Lung microvascular endothelial cell (primary cell): ENCODE measurements around the gene PPFIBP2. TPM values are rescaled to one million over a fixed set of nuclear protein-coding genes. Genes with fewer than 3 reads are reported as not detected.
A peak's percentile ranks its signal among the peaks of the same experiment; 100 is the strongest.

Experiments used
- DNase-seq, 2 donors: peaks; one replicate each; pipeline versions ENCODE4 v3.0.0 to v3.0.0-alpha.2; 2010; ENCODE audit warnings: low read depth in 2 of 2
- total RNA-seq: library from RNA; depleted of rRNA; stranded (reverse); fragments of >200 nt; gene quantifications from 2 replicates; pipeline ENCODE4 v1.2.1, GENCODE V29; 2014

The PPFIBP2 gene
- total RNA-seq, 1 donor from 2014 or later = 5.2 TPM

DNA sequence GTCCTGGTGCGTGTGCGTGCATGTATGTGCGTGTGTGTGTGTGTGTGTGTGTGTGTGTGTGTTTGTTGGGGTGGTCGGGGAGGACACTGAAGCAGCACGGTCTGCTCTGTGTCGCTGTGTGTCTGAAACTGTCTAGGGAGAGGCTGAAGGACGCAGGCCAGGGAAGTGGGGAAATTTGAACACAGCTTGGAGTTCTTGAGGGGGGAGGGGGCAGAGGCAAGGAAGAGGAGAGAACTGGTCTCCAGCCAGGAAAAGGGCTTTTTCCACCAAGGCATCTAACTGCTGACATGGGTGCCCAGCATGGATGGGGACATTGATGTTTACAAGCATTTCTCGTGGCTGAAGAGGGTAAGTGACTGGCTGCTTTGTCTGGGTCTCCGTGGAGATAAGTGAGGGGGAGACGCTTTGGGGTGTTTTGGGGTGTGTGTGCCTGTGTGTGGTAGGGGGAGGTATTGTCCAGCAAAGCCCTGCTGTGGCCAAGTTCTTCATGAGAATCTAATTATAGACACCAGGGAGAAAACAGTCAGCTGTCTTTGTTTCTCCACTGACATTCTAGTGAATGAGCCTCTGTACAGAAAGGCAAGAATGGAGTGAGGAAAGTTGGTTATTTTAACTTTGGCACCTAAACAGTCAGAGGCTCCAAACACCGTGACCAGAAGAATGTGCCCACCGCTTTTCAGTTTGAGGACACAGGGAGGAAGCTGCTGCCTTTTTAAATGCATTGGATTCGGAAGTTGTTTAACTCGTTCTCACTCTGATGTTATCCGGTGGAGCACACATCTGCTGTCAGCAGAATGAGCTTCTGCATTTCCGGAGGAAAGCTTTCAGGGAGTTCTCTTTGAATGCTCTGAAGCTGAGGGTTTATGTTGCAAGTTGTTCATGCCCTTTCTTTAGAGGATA is 63.7 kb downstream of the PPFIBP2 start:
- DNase-seq = peak; percentile 56 to 58

DNA sequence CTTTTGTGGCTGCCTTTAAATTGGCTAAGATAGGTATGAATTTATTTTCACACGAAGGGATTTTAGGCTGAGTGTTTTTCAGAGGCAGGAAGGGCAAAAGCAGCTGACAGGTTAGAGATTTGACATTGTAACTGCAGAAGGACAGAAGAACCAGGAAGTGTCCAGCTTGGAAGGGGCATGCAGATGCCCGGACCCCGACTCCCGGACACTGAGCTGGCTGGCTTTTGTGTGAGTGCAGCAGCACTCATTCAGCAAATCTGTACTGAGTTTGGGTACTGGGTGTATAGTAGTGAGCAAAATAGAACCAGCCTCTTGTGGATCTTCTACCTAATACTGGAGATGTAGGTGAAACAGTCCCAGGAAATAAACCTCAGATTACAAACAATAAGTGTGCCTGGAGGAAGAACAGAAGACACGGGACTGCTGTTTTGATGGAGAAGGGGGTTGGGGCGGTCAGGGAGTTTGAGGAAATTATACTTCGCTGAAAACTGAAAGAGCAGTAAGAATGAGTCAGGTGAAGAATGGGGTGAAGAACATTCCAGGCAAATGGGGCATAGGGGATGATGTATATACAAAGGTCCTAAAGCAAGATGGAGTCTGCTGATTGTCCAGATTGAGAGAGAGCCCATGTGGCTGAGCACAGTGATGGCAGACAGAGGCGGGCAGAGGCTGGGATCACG is 64.6 kb downstream of the PPFIBP2 start:
- no peak for DNase-seq

DNA sequence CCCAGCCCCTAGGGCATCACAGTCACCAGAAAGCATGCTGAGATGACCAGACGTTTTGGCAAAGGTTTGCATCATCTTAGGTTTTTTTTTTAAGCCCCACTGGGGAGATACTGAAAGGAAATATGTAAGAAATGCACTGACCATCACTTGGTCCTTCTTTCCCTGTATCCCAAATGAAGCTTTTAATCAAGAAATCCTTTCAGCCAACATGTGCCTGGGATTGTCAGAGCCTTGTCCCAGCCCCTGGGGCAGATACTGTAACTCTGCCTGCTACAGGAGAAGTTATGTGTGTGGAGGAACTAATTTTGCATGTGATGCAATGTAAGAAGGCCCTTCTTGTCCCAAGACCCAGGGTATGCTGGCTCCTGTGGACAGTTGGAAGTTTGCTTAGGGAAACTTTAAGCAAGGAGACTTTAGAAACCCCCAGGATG is 65.6 kb downstream of the PPFIBP2 start:
- DNase-seq = no peak

DNA sequence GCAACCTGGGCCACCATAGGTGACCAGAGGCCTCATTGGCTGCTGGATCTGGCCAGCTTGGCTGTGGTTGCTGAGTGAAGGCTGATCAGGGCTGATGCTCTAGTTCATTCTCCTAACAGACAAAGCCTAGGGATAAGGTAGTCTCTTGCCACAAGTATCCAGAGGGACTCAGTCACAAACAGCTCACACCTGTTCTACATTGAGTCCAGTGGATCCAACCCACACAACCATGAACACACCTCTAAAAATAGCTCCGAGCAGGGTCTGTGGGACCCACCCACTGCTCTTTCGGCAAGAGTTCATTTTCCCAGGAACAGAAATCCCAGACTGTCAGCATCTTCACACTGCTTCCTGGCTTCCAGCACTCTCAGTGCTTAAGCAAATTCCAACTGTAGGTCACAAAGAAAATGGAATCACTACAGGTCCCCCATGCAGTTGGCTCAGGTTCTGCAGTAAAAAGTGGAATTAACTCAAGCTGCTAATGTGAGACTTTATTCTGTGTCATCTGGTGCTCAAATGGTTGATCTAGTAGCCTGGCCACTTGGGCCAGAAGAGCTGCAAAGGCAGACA is 67.3 kb downstream of the PPFIBP2 start:
- no peak for DNase-seq

DNA sequence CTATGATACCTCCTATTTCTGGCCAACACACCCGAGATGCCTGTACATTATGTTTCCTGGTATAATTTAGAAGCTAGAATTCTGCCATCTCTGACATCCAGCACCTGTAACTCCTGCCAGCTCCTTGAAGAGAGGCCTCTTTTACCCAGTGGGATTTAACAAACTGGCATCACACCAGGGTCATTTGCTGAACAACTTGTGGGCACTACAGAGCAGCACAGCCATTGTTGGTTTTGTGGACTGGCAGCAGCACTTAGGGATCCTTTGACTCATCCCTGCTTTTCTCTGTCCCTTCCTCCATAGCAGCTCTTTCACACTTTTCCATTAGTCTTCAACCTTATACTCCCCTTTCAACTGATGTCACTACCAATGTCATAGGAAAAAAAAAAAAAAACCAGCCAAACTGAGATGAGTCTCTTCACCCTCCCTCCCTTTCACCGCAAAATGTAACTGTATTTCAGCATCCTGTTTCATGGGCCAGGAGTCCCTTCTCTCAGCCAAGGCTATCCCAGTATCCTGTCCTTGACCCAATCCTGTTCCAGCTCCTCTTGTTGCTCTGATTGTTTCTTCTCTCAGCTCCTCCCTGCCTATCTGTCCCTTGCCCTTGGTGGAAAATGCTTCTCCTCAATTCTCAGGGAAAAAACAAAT is 68.7 kb downstream of the PPFIBP2 start:
- DNase-seq = no peak

DNA sequence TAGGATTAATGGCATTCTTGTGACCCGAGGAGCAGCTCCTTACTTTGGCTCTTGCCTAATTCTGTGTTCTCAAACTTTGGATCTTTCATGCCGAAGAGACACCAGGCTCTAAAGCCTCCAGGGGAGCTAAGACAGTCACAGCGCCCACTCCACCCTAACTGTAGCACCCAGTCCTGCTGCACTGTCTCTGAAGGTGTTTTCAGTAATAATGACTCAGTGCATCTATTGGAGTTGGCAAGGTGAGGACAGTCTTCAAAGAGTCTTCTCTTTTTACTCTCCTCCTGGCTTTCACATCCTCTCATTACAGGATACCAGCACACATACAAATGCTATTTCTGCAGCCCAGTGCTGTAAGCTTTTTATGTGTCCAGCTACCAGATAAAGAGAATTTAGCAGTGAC is 69.4 kb downstream of the PPFIBP2 start:
- DNase-seq = no peak

DNA sequence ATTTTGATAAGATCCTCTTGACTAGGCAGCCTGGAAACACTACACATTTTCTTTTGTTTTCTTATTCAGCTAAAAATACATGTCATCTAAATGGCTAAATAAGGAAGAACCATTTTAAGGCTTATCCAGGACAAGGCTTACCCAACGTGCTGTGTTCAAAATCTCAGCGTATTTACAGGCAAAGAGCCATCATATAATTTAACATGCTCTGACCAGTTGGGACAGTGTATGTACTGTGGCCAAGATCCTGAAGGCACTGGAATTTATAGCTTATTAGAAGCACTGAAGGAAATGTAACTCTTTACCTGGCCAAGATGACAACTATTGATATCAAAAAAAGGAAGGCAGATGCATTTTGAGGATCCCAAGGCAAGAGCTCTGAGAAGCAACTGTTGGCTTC is 71.1 kb downstream of the PPFIBP2 start:
- no peak for DNase-seq

DNA sequence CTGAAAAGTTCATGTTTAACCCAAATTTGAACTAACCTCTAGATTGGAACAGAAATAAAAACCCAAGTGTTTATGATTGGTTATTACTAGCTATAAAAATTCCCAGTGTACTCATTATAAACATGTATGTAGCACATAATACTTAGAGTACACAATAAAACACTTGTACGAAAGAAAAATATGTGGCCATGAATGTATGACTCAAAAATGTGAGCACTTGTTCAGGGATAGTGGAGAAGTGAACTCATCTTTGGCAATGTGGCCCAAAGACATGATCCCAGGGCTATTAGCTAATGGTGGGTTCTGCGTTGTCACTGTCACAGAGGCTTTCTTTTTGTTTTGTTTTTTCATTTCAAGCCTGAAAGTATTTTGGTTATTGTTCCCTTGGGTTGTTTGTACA is 72.0 kb downstream of the PPFIBP2 start:
- DNase-seq = no peak

DNA sequence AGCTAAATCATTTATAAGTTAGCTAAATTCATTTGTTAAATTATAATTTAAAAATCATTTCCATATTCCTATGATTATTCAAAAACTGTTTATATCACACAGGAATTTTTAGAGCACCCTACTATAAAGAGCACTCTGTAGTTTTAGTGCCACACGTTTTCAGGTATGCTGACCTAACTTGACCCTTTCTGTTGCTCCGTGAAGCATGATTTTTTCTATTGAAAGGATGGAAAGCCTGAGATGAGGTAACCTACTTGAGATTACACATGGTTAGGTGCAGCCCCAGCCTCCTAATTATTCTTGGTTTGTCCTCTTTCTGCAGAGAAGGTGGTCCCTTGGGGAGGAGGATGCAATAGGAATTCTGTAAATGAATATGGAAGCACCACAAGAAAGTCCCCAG is 72.6 kb downstream of the PPFIBP2 start:
- DNase-seq = no peak

DNA sequence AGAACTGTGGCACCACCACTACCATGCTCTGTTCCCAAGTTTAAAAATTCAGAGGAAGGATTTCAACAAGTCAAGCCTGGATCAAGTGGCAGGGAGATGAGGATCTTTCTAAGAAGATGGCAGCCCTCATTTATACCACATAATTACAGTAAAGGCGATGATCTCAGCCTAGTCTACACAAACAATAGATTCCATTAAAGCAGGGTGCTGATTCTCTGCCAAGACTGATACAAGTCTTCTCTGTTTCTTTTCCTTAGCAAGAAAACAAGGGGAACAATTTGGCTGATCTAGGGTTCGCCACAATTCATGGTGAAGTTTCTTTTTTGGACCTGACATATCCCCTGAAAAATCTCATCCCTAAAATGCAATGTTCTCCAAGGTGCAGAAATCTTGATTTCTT is 73.9 kb downstream of the PPFIBP2 start:
- no peak for DNase-seq

DNA sequence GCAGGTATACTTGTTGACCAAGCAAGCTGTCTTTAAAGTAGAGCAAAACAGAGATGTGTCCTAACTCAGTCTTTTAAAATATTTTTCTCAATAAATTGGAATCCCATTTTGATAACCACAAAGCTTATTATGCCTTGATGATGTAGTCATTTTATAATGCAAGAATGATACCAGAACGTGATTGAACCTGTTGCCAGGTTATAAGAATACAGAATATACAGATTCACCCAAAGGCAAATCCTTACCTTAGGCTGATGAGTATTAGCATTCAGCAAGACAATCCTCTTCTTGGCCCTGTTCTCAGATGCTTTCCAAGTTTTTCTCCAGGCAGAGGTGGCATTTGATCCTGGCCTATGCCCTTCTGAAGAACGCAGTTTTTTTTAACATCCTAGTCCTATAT is 76.1 kb downstream of the PPFIBP2 start:
- no peak for DNase-seq

DNA sequence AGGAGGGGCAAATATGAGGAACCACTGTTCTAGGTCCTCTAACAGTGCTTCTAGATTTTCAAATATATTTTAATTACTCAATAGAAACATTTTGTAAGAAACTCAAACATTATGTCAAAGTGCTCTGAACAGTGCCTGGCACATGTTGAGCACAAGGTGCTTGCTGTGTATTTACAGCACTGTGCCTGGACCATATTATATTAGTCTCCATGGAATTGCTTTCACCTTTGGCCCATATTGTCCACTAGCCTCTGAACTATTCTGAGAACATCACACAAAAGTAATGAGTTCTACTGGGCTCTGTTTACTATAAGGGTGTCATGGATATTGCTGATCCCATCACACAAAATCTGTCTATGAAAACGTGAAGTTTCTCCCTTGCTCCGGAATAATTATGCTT is 76.7 kb downstream of the PPFIBP2 start:
- DNase-seq = no peak

DNA sequence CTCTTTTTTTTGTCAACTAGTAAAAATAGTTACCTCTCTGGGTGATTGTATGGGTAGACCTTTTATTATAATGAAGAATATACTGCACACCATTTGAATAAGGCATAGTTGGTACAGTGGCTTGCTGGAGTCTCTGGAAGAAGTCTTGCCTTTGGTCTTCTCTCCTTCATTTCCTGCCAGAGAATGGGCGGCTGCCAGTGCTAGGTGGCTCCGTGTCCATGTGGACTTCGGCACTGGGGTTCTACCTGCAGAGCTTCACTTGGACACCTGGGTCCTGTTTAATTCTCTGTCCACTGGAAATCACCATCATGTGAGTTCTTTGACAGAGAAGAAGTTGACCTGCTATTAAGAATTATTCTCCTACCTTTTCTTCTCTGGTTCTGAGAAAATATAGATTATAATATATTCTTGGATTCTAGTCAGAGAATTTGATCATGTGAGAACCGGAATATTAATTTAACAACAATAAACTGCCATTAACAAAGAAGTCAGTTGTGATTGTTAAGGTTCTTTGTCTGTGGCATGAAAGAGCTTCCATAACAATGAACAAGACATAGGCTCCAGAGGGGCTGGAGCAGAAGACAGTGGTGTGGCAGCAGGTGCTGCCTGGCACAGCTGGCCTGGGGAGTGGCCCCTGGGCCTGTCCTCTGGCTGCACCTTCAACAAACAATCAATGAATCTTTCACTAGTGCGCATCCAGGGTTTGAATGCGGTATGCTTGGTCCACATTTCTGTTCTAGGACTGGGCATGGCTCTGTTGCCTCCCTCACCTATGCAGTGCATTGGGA is 77.5 kb downstream of the PPFIBP2 start:
- DNase-seq = no peak

DNA sequence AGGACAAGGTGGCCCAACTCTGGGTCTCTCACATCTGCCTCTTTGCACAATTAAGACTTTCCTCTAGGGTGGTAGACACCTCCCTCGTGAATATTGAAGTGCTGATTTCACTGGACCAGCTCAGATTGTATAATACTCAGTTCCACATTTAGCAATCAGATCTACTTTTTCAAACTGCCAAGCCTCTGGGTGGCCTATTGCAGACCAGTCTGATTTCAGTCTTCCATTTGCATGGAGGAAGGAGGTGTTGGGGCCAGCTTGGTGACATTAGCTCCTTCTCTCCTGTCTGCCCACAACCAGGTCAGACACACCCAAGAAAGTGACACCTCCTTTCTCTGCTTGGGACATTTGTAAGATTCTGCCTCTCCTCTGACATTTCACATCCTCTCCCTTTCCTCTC is 78.2 kb downstream of the PPFIBP2 start:
- no peak for DNase-seq

DNA sequence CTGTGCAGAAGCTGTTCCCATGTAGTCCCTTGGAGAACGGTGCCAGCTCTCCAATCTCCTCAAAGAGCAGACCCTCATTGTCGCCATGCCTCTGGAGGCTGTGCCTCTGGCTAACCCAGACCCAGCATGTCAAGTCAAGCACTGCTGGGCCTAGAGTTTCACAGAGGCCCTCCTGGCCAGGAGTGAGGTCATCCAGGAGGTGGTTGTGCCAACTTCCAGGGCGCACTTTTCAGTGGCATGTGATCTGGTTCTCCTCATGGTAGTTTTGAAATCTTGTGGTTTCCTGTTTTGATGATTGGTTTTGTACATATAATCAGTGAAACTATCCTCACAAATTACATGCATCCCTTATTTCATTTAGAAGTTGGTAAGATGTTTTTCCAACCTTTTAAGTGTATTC is 78.9 kb downstream of the PPFIBP2 start:
- DNase-seq = no peak

DNA sequence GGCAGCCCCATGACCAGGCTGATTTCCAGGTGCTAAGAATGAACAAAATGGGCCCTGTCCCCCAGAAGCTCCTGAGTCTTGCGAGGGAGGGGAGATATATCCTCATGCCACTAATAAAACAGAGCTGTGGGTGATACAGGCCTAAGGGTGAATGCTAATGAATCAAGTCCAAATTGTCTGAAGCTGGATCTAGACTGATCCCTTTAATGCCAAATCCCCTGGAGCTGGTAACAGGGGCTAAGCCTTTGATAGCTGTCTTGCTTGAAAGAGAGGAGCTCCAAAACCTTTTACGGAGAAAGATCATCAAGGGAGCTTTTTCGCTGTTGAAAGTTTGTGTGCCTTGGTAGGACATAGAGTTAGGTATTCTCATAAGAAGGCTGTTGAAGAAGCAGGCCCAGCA is 79.7 kb downstream of the PPFIBP2 start:
- DNase-seq = no peak

DNA sequence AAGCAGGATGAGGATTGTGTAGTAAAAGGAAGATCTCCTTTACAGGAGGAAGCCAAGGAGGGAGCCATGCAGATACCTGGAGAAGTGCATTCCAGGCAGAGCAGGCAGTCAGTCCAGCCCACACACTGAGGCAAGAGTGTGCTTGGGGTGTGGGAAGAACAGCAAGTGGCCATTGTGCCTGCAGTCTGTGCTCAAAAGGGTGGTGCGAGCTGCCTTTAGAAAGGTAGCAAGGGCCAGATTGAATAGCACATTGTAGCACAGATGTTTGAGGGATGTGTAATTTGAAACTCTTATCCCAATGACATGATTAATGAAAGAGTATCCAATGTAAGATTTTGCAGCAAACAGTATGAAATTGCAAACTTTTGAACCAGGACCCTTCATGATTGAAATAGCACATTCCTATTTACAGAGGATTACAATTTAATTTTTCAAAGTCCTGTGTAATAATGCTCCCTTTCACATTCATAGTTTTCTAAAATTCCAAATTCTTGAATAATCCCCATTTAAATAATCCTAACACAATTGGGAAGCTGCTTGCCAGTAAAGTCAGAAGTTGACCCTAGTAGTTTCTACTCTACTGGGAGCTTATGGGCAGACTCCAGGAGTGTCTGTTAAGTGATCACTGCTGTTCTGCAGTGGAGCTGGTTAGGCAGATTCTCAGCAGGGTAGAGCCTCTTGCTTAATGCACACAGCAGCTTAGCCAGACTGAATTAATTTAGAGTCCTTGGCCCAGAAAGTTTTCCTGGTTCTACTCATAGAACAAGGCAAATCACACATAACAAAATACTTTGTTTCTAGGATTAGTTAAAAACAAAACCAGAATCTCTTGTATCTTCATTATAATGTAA is 81.4 kb downstream of the PPFIBP2 start:
- no peak for DNase-seq

DNA sequence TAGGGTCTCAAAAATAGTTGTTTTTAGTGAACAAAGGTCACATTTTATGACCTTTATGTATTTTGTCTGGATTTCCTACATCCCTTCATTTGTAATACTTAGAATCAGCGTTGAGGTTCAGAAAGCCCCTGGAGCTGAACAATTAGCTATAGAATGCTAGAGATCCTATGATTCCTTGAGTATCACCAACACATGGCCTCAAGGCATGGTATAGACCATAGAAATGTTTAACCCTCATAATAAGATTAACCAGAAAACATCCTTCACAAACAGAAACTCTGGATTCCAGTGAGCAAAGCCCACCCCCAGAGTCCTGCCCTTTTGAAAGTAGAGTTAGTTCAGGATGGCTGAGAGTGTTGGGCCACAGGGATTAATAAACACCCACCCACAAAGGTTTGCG is 82.2 kb downstream of the PPFIBP2 start:
- no peak for DNase-seq

DNA sequence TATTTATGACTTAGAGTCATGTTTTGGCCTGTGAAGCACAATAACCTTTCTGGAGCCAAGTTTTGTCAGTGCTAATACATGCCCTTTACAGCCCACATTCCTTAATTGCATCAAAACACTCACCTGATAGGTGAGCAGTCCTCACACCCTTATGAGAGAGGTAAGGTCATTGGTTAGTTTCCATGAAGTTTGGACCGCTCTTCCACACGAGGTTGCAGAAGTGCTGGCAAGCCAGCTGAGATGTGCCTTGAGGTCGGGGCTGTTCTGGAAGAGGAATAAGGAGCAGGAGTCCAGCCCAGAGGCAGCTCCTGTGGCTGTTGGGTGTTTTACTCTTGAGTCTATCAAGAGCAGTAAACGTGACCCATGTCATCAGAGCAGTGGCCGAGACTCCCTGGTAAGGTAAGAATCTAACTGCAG is 83.2 kb downstream of the PPFIBP2 start:
- DNase-seq = no peak

DNA sequence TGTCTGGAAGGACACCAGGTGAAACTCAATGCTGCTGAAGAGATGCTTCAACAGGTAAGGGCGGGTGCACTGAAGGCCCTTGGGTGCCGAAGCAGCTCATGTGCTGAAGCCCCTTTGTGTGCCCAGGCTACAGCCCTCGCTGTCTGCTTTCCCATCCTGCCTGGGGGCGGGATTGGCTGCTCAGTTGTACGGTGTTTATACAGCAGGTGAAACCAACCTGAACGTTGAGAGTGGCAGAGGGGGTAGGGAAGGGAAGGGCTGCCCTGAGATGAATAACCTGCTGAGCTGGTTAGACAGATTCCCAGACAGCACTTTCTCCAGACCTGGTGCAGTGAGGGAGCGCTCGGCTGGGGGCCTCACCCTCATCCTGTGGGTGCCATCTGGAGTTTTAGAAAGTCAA is 83.8 kb downstream of the PPFIBP2 start:
- no peak for DNase-seq
